GM12873 (cell line): Measurements from ENCODE around the gene AGAP1.

Experiments
- CTCF ChIP-seq: IDR thresholded peaks from 2 replicates; pipeline ENCODE4 v1.5.1; 2012; ENCODE audit warnings: low read depth, mild to moderate bottlenecking, moderate library complexity, low read length, control low read depth; ENCODE audit not compliant: insufficient read depth; ENCODE audit errors: missing control alignments

The AGAP1 gene

GRCh38 chr2:235827585-235827992 is 333.7 kb downstream of the AGAP1 start:
- no peak for TF ChIP-seq CTCF

- TF ChIP-seq CTCF = no peak
These were observed 335.9 kb downstream of the AGAP1 start for GRCh38 chr2:235829726-235830125.

- no peak for TF ChIP-seq CTCF
These were observed 337.9 kb downstream of the AGAP1 start for GRCh38 chr2:235831755-235832154.

DNA sequence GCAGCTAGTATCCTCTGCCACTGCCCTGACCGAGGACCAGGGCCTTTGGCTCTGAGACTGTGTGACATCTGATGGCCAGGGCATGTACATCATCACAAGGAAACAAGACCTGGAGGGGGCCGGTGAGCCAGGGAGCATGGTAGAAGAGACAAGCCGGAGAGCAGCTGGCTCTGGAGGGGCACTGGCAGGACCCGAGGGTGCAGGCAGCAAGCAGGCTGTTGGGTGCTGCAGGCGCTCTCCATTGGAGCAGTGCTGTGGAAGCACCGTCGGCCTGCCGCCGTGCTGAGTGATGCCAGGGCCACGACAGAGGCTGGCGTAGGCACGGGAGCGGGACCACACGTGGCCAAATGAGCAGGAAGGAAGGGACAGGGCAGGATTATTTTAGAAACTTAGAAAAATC is 339.1 kb downstream of the AGAP1 start:
- TF ChIP-seq CTCF = no peak

DNA sequence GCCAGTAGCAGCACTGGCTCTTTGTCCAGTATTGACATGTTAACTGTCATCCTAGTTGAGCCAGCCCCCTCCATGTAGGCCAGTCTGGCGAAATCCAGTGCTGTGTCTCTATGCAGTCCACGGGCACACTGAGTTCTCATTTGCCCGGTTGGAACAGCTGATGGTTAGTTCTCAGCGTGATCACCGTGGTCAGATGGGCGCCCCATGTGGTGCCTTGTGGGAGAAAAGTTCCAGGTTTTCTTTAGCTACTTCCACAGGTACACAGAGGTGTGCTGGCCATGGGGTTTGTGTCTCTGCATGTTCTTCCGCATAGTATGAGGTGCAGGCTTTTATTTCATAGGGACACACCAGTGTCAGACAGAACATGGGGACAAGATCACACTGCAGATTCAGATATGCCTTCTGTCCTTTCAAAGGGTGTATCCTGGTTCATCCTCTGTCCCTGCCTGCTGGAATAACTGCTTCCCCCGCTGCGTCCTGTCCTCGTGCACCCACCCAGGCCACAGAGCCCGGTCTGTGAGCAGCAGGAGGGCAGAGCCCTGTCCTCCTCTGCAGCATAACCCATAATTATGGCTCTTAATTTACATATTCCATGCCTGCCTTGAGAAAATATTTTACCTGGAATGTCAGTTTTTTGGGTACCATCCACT is 340.3 kb downstream of the AGAP1 start:
- no peak for TF ChIP-seq CTCF

DNA sequence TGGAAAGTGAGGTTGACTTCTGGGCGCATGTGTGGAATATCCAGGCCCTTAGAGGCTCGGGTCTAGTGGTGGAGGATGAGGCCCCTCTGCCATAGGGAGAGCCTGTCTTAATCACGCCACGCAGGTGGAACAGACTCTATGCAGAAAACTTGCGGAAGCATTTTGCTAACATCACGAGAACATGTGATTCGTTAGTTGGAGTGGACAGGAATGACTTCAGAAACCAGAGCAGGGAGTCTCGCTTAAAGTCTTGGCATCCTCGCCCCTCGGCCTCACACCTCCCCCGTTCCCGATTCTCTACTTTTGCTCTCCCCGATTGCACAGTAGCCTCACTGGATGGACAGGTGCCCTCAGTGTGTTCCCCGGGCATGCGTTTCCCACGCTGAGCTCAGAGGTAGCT is 340.9 kb downstream of the AGAP1 start:
- no peak for TF ChIP-seq CTCF

DNA sequence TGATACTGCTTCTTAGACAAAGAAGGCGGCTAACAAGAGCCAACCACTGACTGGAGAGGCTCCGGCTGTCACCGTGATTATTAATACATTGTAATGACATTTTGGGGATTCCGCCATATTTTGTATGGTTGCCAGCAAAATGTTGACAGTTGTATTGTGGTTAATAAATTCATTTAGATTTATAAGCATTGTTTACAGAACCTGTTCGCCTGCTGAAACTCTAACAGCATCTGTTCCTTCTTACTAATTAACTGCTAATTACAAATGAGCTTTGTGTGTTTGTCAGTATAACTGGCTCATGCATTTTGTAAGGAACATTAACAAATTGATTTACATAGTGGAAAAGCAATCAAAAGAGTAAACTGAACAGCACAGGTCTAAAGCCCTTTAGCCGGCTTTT is 342.0 kb downstream of the AGAP1 start:
- TF ChIP-seq CTCF = no peak

GRCh38 chr2:235836491-235836911 is 342.7 kb downstream of the AGAP1 start:
- TF ChIP-seq CTCF = no peak
